KG1 (cell line): ENCODE results near the gene KIN.
"Not testable (repeated sequence)": the region's sequence is repeated elsewhere in the genome, so short reads cannot be mapped to it uniquely, and the experiment has no call there.

Experiments used
- DNase-seq: peaks from one replicate; lab custom pipeline; 2025; lab: John Stamatoyannopoulos, UW

The KIN gene, protein sequence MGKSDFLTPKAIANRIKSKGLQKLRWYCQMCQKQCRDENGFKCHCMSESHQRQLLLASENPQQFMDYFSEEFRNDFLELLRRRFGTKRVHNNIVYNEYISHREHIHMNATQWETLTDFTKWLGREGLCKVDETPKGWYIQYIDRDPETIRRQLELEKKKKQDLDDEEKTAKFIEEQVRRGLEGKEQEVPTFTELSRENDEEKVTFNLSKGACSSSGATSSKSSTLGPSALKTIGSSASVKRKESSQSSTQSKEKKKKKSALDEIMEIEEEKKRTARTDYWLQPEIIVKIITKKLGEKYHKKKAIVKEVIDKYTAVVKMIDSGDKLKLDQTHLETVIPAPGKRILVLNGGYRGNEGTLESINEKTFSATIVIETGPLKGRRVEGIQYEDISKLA

DNA sequence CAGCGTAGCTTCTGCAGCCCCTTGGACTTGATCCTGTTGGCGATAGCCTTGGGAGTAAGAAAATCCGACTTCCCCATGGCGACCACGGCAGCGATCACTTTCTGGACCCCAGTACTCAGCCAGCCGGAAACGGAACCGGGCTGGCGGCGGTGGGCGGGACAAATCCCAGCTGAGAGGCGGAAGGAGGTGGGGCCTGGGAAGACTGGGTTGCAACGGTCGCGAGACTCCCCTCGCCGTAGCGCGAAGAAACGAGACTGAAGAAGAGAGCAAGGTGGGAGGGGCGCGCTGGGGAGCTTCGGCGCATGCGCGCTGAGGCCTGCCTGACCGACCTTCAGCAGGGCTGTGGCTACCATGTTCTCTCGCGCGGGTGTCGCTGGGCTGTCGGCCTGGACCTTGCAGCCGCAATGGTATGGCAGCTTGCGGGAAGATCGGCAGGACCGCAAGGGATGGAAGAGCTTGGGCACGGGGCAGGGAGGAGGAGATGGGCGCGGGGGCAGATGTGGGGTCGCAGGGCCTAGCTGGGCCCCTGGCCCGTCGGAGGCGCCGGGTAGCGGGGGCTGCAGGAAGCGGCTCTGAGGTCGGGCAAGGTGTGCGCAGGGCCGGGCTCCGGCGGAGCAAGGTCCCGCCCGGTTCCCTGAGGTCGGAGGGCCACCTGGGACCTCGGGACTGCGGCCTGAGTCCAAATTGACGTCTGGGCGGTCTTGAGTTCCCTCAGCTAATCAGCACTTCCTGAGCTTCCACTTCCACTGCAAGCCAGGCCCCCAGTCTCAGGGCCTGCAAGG is at the start of gene KIN, which contains the start of gene ATP5F1C:
TSS of gene KIN (minus strand) at position 137 of the 782 bp plus-strand sequence. CDS start at position 77, 60 bp downstream.
TSS of gene ATP5F1C (plus strand) at position 321 of the 782 bp plus-strand sequence. CDS start at position 352, 31 bp downstream.
- DNase-seq, result peak; percentile 93

DNA sequence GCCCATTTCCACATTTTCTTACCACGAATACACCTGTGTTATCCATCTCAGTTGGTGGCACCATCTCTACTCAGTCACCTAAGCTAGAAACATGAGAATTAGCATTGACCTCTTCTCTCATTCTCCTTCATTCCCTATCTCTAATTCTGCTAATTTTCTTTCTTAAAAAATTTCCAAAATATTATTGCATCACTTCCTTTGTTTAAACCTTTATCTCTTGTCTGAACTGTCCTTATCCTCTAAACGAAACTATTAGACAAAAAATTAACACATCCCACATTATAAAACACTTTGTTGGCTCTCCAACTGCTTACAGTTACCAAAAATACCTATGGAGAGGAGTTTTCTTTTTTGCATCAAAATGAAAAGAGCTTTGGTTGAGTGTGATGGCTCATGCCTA is 48.8 kb upstream of the KIN start:
- no peak for DNase-seq

DNA sequence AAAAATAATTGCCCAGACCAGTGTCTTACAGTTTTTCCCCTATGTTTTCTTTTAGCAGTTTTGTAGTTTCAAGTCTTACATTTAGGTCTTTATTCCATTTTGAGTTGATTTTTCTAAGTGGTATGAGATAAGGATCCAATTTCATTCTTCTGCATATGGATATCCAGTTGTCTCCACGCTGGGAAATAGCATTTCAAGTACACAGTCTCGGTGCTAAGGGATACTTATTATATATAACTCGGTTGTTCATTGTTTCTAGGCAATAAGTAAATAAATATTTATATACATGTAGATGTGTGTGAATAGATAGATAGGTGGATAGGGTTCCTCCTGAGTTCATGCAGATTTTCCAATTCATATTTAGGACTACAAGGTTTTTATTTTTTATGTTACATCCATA is 46.5 kb upstream of the KIN start:
- no peak for DNase-seq

DNA sequence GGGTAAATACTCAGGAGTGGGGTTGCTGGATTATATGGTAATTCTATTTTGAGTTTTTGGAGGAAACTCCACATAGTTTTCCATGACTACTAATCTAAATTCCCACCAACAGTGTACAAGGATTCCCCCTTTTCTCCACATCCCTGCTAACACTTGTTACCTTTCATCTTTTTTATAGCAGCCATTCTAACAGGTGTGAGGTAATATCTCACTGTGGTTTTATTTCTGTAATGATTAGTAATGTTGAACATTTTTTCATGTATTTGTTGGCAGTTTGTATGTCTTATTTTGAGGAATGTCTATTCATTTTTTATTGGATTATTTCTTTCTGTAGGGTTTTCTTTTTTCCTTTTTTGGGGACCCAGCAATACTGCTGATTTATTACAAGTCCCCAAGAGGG is 45.4 kb upstream of the KIN start:
- no peak for DNase-seq

DNA sequence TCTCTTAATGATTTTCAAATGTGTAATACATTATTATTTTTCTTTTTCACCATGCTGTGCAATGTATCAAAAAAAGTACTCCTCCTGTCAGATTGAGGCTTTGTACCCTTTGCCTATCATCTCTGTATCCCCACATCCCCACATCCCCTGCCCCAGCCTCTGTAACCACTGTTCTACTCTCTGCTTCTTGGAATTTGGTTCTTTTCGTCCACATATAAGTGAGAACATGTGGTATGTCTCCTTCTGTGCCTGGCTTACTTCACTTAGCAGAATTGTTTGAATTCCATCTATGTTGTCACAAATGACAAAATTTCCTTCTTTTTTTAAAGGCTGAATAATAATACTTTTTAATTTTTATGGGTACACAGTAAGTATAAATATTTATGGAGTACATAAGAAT is 44.3 kb upstream of the KIN start:
- no peak for DNase-seq

DNA sequence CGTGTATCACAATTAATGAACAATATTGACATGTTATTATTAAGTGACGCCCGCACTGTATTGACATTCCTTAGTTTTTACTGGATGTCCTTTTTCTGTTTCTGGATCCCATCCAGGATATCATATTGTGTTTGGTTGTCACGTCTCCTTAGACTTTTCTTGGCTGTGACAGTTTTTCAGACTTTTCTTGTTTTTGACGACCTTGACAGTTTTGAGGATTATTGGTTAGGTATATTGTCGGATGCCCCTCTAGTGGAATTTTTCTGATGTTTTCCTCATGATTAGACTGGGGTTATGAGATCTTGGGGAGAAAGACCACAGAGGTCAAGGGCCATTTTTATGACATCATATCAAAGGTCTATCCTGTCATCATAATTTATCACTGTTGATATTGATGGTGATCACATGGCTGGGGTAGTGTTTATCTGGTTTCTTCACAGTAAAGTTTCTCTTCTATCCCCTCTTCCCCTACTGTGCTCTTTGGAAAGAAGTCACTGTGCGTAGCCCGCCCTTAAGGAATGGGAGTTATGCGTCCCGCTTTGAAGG is 41.6 kb upstream of the KIN start:
- DNase-seq, result no peak

DNA sequence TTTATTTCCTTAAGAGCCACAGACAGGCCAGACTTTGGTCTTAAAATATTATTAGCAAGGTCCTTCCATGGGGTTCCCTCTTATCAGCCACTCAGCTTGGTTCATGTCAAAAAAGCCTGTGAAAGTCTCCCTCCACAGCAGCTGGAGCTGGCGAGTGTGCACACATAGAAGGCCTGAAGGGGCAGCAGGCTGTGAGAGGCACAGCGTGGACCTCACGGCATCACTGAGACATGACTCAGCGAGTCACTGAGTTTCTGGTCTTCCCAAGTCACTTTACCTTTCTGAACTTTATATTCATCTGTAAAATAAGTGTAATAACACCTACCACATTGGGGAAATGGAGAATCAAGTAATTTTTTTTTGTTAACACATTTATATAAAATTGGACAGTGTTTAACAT is 39.2 kb upstream of the KIN start:
- no peak for DNase-seq

DNA sequence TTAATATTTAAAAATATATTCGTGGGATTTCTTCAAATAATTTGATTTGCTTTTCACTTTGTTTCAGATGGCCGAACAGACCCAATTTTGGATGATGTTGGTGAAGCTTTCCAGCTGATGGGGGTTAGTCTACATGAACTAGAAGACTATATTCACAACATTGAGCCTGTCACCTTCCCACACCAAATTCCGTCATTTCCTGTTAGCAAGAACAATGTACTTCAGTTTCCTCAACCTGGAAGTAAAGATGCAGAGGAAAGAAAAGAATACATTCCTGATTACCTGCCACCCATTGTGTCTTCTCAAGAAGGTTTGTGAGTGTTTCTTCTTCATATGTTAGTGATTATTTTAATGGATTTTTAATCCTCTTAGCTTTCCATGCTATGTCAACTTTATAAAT is 36.5 kb upstream of the KIN start:
- DNase-seq, result no peak

DNA sequence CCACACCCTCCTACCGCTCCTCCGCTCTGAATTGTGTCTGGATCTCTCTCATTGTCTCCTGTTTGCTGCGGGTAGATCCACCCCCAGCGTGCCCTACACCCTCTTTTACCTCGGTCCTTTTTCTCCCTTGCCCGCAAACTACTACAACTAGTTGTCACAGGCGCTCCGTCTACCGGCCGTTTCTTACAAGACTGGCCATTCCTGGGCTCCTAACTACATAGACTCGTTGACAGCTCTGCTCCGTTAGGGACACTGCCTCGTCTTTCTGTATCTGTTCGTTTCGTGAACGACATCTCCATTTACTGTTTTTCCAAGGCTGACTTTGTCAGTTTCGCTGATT is 31.3 kb upstream of the KIN start:
- peak; percentile 37 for DNase-seq

DNA sequence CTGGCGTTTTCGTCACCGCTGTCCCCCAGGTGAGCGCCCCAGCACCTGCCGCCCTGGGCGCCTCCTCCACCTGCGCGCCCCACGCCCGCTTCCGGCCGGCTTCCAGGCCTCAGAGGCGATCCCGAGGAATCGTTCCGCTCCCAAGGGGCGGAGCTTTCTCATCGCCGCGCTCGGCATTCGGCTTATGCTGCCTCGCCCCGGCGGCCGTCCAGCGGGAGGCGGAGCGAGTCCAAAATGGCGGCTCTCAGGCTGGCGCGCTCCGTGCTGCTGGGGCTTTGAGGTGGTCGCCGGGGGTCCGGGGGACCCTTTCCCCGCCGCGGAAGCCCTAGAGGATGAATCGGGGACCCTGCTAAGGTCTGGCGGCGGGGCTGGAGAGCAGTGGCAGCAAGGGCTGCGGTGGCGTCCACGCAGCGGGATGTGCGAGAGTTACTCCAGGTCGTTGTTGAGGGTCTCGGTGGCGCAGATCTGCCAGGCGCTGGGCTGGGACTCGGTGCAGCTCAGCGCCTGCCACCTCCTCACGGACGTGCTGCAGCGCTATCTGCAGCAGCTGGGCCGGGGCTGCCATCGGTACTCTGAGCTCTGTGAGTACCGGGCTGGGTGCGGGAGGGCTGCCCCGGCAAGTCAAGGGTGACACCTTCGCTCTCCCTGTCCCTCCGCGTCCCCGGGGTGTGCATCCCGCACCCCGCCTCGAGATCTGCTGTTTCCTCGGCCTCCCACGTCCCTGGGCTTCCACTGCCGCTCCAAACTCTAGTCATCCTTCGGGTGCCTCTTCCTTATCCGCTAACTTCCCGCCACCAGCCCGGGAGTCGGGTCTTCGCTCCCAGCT is 30.7 kb upstream of the KIN start, which contains the start of gene TAF3:
TSS of gene TAF3 (plus strand) at position 211 of the 826 bp plus-strand sequence. CDS start at position 416, 205 bp downstream.
- peak; percentile 87 for DNase-seq

DNA sequence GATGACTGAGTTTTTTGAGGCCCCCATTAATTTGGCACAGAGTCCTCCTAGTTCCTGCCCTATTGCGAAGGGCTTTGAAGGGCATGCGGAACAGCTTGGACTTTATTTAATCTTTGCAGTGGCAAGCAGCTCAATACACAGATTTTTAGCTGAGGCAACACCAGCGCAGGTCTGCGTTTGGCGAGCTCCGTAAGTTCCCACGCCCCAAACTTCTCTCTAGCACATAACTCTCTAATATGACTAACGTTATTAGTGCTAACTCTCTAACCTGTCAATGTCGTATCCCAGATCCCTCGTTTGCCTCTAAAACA is 30.1 kb upstream of the KIN start:
- DNase-seq, result no peak

DNA sequence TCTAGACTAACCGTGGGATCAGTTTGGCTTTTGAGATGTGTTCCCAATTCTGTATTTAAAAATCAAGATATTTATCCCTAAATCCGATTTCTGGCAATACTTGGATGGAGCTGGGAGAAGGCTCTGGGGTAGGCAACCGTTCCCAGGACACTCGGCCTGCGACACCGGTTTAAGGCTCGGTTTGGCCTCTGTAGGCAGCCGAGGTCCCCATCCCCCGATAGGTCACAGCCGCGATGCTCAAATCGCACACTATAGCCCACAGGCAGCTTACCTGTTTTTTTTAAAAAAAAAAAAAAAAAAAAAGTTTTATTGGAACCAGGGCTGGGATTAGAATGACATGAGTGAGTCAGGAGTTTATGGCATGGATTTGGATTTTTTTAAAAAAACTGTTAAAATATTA is 29.8 kb upstream of the KIN start:
- DNase-seq, result no peak

DNA sequence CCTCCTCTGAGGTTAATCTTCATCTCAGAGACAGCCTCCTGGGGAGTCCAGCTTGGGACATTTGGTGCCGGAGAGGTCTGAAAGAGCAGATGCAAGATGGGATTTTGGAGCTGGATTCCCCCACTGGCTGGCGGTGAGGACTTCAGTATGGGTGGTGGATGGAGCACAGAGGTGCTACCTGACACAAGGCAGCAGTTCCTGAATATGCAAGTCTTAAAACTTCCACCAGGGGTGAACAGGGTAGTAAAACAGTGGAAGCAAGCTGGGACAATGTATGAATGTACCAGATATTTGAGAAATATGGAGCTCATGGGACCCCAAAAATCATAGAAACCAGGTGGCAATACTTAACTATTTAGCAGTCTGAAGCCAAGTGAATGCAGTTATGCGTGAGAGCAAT is 25.7 kb upstream of the KIN start:
- DNase-seq, result no peak

DNA sequence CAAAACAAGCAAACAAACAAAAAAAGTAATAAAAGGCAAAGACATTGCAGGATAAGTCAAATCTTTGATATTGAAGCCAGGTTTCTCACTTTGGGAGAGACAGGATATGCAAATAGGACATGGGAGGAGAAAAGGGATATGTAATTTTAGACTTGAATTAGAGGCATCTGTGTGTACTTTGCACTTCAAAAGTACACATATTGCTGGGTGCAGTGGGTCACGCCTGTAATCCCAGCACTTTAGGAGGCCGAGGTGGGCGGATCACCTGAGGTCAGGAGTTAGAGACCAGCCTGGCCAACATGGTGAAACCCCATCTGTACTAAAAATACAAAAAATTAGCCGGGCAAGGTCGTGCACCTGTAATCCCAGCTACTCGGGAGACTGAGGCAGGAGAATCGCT is 23.9 kb upstream of the KIN start:
- not testable (repeated sequence) for DNase-seq

DNA sequence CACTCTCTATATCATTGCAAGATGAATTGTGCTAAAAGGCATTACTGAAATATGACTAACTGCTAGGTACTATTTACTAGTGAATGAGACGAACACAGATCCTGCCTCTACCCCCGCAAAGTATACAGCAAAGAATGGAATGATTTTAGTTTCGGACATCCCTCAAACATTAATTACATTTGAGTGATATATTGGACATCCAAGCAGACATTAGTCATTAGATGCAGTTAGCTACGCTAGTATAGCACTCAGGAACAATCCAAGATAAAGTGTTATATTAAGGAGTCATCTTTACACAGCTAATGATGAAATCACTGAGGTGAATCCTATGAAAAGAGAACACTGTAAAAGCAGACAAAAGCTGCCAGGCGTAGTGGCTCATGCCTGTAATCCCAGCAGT is 23.2 kb upstream of the KIN start:
- DNase-seq, result no peak

DNA sequence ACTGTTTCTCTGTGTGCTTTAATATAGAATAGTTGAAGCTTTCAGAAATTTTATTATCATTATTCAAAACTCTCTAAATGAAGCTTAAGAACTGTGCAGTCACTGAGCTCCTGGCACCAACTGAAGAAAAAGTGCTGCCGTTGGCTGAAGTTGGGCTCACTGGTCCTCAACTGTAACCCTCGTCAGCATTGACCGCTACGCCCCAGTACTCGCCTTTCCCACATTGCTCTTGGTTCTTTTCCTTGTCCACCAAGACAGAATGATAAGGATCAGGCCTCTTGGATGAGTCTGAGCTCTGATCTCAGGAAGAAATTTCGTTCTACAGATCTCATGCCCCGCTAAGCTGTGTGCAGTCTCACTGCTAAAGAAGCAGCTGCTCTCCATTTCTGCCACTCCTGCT is 22.6 kb upstream of the KIN start:
- DNase-seq, result no peak

DNA sequence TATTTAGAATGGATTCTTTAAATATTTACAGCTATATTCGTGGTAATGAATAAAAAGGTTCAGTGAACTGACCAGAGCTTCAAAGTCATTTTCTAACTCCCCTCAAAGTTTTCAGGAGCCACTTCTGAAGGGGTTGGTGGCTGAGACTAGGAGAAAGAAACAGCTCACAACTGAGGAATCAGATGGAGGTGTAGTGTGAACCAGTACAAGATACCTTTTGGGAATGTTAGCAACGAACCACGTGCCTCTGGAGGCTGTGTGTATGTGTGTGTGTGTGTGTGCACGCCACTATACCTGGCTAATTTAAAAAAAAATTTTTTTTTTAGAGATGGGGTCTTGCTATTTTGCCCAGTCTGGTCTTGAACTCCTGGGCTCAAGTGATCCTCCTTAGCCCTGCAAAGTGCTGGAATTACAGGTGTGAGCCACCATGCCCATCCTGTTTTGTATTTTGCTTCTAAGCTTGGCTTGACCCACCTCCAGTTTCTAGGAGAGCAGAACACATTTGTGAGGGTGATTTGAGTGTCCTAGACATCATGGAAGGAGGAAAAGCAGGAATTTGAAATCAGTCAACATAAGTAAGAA is 21.0 kb upstream of the KIN start:
- no peak for DNase-seq

DNA sequence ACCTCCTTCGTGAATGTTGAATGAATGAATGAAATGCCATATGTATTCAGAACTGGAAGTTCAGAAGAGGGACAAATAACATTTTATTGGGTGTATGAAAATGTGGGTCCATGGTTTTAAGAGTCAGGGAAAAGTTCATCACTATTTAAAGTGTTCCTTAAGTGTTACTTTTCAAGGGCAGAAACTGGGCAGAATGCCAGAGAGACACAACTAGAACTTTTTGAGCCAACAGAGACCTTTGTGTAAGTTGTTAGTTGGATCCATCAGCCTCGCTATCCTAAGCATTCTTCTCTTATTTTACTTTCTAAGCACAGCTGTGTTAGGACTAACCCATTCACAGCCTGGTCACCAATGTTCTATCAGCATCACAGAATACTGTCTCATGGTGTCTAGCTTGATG is 16.9 kb upstream of the KIN start:
- no peak for DNase-seq

DNA sequence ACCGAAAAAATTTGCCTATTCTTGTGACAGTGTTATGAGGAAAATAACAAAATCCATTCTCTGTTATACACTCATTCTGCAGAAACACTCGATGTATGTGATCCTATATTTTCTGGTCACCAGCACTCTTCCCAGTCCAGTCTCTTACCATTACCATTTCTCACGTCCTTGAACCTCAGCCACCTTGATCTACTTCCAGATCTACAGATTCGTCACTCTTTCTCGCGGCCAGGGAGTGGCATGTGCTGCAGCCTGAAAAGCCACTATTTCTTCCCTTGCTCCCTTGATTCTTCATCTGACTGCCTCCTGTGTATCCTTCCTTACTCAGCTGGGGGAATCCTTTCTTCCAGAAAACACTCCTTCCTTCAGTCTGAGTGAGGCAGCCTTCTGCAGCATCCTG is 16.4 kb upstream of the KIN start:
- DNase-seq, result no peak

DNA sequence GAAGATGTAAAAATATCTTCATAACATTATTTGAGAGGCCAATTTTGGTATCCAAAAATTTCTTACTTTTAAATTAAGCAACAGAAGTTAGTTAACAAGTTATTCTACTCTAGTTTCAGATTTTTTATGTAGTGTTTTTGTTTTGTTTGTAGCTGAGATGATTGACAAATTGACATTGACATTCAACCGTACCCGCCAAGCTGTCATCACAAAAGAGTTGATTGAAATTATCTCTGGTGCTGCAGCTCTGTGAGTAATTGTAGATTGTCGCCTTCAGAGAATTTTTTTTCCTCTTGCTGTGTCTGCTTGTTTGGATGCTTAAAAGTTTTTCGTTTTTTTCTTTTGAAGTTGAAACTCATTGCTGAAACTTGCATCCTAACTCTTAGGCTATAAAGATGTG is 14.8 kb upstream of the KIN start:
- DNase-seq, result no peak

DNA sequence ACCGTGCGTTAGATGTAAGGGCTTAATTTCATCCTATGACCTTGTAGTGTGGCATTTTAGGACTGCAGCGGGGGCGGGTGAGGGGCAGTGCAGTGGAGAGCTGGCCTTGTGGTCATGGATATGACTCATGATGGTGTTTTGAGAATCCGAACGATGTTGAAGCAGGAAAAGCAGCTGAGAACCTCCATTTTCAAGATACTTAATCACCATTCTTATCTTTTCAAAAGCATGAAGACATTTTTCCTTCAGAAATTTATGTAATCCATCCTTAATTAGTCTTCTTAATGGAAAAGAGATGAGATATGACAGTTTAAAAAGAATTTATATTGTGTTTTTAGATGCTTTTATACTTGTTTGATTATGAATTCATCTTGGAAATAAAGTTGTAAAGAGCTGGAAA is 9.8 kb upstream of the KIN start:
- no peak for DNase-seq

DNA sequence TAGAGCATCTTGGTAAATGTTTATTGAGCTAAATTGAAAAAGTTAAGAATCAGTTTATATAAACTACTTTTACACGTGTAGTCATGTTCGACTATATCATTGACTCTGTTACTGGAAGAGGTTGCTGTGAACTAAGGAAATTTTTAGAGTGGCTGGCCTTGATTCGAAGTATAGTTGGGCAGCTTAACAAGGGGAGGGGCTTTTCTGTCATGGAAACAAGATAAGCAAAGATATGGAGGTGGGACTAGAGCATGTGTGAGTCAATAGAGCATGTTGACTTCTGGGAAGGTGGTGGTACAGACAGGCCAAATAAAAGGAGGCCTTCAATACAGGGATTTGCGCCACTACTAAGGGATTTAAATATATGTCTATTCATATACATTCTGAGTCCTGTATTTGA is 7.8 kb upstream of the KIN start:
- DNase-seq, result no peak
